Measurements from ENCODE around the gene TNIK.

GRCh38 chr3:171487382-171487781, 27.2 kb upstream of the TNIK start:
- TF ChIP-seq, protein P1, sequence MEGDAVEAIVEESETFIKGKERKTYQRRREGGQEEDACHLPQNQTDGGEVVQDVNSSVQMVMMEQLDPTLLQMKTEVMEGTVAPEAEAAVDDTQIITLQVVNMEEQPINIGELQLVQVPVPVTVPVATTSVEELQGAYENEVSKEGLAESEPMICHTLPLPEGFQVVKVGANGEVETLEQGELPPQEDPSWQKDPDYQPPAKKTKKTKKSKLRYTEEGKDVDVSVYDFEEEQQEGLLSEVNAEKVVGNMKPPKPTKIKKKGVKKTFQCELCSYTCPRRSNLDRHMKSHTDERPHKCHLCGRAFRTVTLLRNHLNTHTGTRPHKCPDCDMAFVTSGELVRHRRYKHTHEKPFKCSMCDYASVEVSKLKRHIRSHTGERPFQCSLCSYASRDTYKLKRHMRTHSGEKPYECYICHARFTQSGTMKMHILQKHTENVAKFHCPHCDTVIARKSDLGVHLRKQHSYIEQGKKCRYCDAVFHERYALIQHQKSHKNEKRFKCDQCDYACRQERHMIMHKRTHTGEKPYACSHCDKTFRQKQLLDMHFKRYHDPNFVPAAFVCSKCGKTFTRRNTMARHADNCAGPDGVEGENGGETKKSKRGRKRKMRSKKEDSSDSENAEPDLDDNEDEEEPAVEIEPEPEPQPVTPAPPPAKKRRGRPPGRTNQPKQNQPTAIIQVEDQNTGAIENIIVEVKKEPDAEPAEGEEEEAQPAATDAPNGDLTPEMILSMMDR (IDR thresholded peaks at IDR 0.05) = no peak
- TF ChIP-seq POLR2A (IDR thresholded peaks at IDR 0.05) = no peak
